ENCODE results near the gene KLHL6. TPM values are rescaled to one million over a fixed set of nuclear protein-coding genes. Genes with fewer than 3 reads are reported as not detected.

KLHL6 gene
- total RNA-seq, 1 experiment from 2014 or later: 0.03 TPM

- CTCF ChIA-PET: interaction anchor here (1.2 kb wide), 1 partner anchor 39 kb away, joined by 3 read pairs; no protein-coding TSS in a partner anchor
- POLR2A ChIA-PET: no interaction called here
- no TSS peak for BruUV-seq (replicated peaks)
- Histone ChIP-seq H3K27ac (ENCODE audit: low read length) (no peak overlapping the region), H3K36me3 (ENCODE audit: control insufficient read depth, insufficient read depth, low read length) (no peaks in the 10 kb centered on the region), H3K27me3 (ENCODE audit: control insufficient read depth, insufficient read depth, low read length) (no peaks in the 10 kb centered on the region), H3K4me1 (ENCODE audit: control insufficient read depth, insufficient read depth, low read length) (no peaks in the 10 kb centered on the region), H3K4me3 (ENCODE audit: low read depth in 2 of 2, low read length in 2 of 2) (no peak overlapping the region), H3K9me3 (ENCODE audit: control insufficient read depth, insufficient read depth, low read depth, low read length) (no peaks in the 10 kb centered on the region)
- intact Hi-C loops (cut with micrococcal nuclease; ENCODE audit: unreplicated experiment) (no loop called here), in situ Hi-C loops (cut with HindIII; ENCODE audit: low pct_unique_long_range_greater_than_20kb, low sequenced_read_pairs) (no loop called here)
- DNase-seq (ENCODE audit: low read depth, low spot score) (no peak), ATAC-seq (no peak)
- TF ChIP-seq POLR2AphosphoS5 (IDR thresholded peaks at IDR 0.05; ENCODE audit: low read depth, low read length) (no peak), TCF7L2 (IDR thresholded peaks at IDR 0.05; ENCODE audit: low read depth, low read length) (no peak), SIN3A (IDR thresholded peaks at IDR 0.05; ENCODE audit: borderline replicate concordance, insufficient read depth, low read depth, low read length) (no peak)
- TF ChIP-seq, protein P1, sequence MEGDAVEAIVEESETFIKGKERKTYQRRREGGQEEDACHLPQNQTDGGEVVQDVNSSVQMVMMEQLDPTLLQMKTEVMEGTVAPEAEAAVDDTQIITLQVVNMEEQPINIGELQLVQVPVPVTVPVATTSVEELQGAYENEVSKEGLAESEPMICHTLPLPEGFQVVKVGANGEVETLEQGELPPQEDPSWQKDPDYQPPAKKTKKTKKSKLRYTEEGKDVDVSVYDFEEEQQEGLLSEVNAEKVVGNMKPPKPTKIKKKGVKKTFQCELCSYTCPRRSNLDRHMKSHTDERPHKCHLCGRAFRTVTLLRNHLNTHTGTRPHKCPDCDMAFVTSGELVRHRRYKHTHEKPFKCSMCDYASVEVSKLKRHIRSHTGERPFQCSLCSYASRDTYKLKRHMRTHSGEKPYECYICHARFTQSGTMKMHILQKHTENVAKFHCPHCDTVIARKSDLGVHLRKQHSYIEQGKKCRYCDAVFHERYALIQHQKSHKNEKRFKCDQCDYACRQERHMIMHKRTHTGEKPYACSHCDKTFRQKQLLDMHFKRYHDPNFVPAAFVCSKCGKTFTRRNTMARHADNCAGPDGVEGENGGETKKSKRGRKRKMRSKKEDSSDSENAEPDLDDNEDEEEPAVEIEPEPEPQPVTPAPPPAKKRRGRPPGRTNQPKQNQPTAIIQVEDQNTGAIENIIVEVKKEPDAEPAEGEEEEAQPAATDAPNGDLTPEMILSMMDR (IDR thresholded peaks at IDR 0.05): no peak; the same call in 1 of the 2 replicates
- TF ChIP-seq, protein P2, sequence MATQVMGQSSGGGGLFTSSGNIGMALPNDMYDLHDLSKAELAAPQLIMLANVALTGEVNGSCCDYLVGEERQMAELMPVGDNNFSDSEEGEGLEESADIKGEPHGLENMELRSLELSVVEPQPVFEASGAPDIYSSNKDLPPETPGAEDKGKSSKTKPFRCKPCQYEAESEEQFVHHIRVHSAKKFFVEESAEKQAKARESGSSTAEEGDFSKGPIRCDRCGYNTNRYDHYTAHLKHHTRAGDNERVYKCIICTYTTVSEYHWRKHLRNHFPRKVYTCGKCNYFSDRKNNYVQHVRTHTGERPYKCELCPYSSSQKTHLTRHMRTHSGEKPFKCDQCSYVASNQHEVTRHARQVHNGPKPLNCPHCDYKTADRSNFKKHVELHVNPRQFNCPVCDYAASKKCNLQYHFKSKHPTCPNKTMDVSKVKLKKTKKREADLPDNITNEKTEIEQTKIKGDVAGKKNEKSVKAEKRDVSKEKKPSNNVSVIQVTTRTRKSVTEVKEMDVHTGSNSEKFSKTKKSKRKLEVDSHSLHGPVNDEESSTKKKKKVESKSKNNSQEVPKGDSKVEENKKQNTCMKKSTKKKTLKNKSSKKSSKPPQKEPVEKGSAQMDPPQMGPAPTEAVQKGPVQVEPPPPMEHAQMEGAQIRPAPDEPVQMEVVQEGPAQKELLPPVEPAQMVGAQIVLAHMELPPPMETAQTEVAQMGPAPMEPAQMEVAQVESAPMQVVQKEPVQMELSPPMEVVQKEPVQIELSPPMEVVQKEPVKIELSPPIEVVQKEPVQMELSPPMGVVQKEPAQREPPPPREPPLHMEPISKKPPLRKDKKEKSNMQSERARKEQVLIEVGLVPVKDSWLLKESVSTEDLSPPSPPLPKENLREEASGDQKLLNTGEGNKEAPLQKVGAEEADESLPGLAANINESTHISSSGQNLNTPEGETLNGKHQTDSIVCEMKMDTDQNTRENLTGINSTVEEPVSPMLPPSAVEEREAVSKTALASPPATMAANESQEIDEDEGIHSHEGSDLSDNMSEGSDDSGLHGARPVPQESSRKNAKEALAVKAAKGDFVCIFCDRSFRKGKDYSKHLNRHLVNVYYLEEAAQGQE (IDR thresholded peaks at IDR 0.05; ENCODE audit: insufficient read depth in 1 of 2, low read depth in 2 of 2, low read length in 1 of 2): no peak
Observed at GRCh38 chr3:183541235-183541655, 14.3 kb downstream of the KLHL6 start.

GRCh38 chr3:183540501-183541234 lies 14.8 kb downstream of the KLHL6 start:
- TF ChIP-seq POLR2AphosphoS5 (IDR thresholded peaks at IDR 0.05; ENCODE audit: low read depth, low read length) (no peak), TCF7L2 (IDR thresholded peaks at IDR 0.05; ENCODE audit: low read depth, low read length) (no peak), SIN3A (IDR thresholded peaks at IDR 0.05; ENCODE audit: borderline replicate concordance, insufficient read depth, low read depth, low read length) (no peak)
- TF ChIP-seq, protein P1 (IDR thresholded peaks at IDR 0.05): no peak
- TF ChIP-seq, protein P2 (IDR thresholded peaks at IDR 0.05; ENCODE audit: insufficient read depth in 1 of 2, low read depth in 2 of 2, low read length in 1 of 2): no peak
- Histone ChIP-seq H3K27ac (ENCODE audit: low read length) (no peak overlapping the region), H3K27me3 (ENCODE audit: control insufficient read depth, insufficient read depth, low read length) (no peaks in the 10 kb centered on the region), H3K4me3 (ENCODE audit: low read depth in 2 of 2, low read length in 2 of 2) (no peak overlapping the region), H3K4me1 (ENCODE audit: control insufficient read depth, insufficient read depth, low read length) (no peaks in the 10 kb centered on the region), H3K36me3 (ENCODE audit: control insufficient read depth, insufficient read depth, low read length) (no peaks in the 10 kb centered on the region), H3K9me3 (ENCODE audit: control insufficient read depth, insufficient read depth, low read depth, low read length) (no peaks in the 10 kb centered on the region)
- in situ Hi-C loops (cut with HindIII; ENCODE audit: low pct_unique_long_range_greater_than_20kb, low sequenced_read_pairs) (no loop called here), intact Hi-C loops (cut with micrococcal nuclease; ENCODE audit: unreplicated experiment) (no loop called here)
- ChIA-PET CTCF (interaction anchor here (1.2 kb wide), 1 partner anchor 38 kb away, joined by 3 read pairs; no protein-coding TSS in a partner anchor), POLR2A (interaction anchor here (0.6 kb wide), 1 partner anchor 53 kb away, joined by 3 read pairs; no protein-coding TSS in a partner anchor)
- no TSS peak for BruUV-seq (replicated peaks)
- DNase-seq (ENCODE audit: low read depth, low spot score) (no peak), ATAC-seq (no peak; the same call in 1 of the 2 replicates)
